IPS-18a (cell line): ENCODE measurements around the gene BMAL1.
A peak's percentile ranks its signal among the peaks of the same experiment; 100 is the strongest.
"Not testable (repeated sequence)": the region's sequence is repeated elsewhere in the genome, so short reads cannot be mapped to it uniquely, and the experiment has no call there.

Experiments used
- H3K27ac ChIP-seq: one replicate; pipeline ENCODE4 v1.5.1; 2013; ENCODE audit warnings: low read length
- H3K27me3 ChIP-seq: one replicate; pipeline ENCODE4 v1.6.1; 2013; ENCODE audit warnings: mild to moderate bottlenecking, low read length; ENCODE audit not compliant: control insufficient read depth, insufficient read depth
- H3K36me3 ChIP-seq: one replicate; pipeline ENCODE4 v1.6.1; 2013; ENCODE audit warnings: low read depth, low read length; ENCODE audit not compliant: control insufficient read depth
- H3K4me1 ChIP-seq: one replicate; pipeline ENCODE4 v1.6.1; 2013; ENCODE audit warnings: low read depth, low read length; ENCODE audit not compliant: control insufficient read depth
- H3K4me3 ChIP-seq: one replicate; pipeline ENCODE4 v1.5.1; 2013; ENCODE audit warnings: low read length
- H3K9ac ChIP-seq: one replicate; pipeline ENCODE4 v1.6.1; 2013; ENCODE audit warnings: mild to moderate bottlenecking, low read length, moderate library complexity
- H3K9me3 ChIP-seq: one replicate; pipeline ENCODE4 v1.6.1; 2013; ENCODE audit warnings: low read depth, low read length; ENCODE audit not compliant: control insufficient read depth

The BMAL1 gene

DNA sequence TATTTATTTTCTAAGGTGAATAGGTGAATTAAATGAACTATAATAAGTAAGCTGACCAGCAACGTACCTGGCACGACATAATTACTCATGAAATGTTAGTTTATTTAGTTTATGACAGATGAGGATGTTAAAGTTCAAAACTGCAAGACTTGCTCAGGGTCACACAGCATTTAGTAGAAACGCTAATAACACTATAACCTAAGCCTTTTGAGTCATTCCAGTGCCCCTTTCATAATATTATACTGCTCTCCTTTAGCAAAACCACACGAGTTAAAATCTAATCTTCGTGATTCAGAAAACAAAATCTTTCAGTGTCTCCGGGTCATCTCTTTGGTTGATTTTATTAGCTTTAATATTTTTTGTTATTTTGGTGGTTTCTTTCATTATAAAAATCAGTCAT, 145.8 kb downstream of the BMAL1 start:
- Histone ChIP-seq H3K36me3 (no peaks in the 10 kb centered on the region), H3K27me3 (no peaks in the 10 kb centered on the region), H3K4me1 (no peaks in the 10 kb centered on the region), H3K9ac (no peak overlapping the region), H3K4me3 (no peak overlapping the region), H3K27ac (no peak overlapping the region), H3K9me3 (peaks cover 11% of the 10 kb centered on the region)

- no peaks in the 10 kb centered on the region for H3K4me1 ChIP-seq
- no peak overlapping the region for H3K9ac ChIP-seq
- H3K36me3 ChIP-seq: no peaks in the 10 kb centered on the region
- H3K27ac ChIP-seq: no peak overlapping the region
- peaks cover 22% of the 10 kb centered on the region for H3K9me3 ChIP-seq
- H3K4me3 ChIP-seq: no peak overlapping the region
- H3K27me3 ChIP-seq: no peaks in the 10 kb centered on the region
Measured at GRCh38 chr11:13427440-13427839, 149.8 kb downstream of the BMAL1 start.

GRCh38 chr11:13429288-13429687, 151.7 kb downstream of the BMAL1 start:
- Histone ChIP-seq H3K27ac (no peak overlapping the region), H3K9ac (no peak overlapping the region), H3K4me1 (peaks cover 2% of the 10 kb centered on the region), H3K36me3 (no peaks in the 10 kb centered on the region), H3K9me3 (peaks cover 22% of the 10 kb centered on the region), H3K4me3 (no peak overlapping the region), H3K27me3 (no peaks in the 10 kb centered on the region)

DNA sequence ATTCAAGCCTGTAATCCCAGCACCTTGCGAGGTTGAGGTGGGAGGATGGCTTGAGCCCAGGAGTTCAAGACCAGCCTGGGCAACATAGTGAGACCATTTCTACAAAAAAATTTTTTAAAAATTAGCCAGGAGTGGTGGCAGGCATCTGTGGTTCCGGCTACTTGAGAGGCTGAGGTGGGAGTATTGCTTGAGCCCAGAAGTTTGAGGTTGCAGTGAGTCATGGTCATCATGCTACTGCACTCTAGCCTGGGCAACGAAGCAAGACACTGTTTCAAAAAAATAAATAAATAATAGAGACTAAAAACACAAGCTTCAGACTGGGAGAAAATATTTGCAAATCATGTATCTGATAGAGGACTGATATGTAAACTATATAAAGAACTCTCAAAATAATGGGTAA, 152.2 kb downstream of the BMAL1 start:
- Histone ChIP-seq H3K4me1 (peaks cover 8% of the 10 kb centered on the region), H3K36me3 (no peaks in the 10 kb centered on the region), H3K9me3 (peaks cover 22% of the 10 kb centered on the region), H3K27ac (no peak overlapping the region), H3K27me3 (no peaks in the 10 kb centered on the region), H3K4me3 (no peak overlapping the region), H3K9ac (no peak overlapping the region)

DNA sequence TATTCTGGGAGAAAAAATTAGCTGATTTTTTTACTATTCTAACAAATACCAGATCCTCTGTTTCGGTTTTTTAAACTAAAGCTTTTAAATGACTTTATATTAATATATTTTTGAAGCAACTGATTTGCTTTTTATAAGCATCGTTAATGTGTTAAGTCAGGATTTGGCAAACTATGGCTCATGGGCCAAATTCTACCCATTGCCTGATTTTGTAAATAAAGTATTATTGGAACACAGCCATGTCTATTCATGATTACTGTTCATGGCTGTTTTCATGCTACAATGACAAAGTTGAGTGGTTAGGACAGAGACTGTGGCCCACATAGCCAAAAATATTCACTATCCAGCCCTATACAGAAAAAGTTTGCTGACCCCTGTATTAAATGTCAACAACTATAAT, 155.8 kb downstream of the BMAL1 start:
- peaks cover 27% of the 10 kb centered on the region for H3K4me1 ChIP-seq
- no peak overlapping the region for H3K4me3 ChIP-seq
- H3K36me3 ChIP-seq: no peaks in the 10 kb centered on the region
- H3K9me3 ChIP-seq: peaks cover 10% of the 10 kb centered on the region
- no peak overlapping the region for H3K9ac ChIP-seq
- H3K27ac ChIP-seq: no peak overlapping the region
- no peaks in the 10 kb centered on the region for H3K27me3 ChIP-seq

DNA sequence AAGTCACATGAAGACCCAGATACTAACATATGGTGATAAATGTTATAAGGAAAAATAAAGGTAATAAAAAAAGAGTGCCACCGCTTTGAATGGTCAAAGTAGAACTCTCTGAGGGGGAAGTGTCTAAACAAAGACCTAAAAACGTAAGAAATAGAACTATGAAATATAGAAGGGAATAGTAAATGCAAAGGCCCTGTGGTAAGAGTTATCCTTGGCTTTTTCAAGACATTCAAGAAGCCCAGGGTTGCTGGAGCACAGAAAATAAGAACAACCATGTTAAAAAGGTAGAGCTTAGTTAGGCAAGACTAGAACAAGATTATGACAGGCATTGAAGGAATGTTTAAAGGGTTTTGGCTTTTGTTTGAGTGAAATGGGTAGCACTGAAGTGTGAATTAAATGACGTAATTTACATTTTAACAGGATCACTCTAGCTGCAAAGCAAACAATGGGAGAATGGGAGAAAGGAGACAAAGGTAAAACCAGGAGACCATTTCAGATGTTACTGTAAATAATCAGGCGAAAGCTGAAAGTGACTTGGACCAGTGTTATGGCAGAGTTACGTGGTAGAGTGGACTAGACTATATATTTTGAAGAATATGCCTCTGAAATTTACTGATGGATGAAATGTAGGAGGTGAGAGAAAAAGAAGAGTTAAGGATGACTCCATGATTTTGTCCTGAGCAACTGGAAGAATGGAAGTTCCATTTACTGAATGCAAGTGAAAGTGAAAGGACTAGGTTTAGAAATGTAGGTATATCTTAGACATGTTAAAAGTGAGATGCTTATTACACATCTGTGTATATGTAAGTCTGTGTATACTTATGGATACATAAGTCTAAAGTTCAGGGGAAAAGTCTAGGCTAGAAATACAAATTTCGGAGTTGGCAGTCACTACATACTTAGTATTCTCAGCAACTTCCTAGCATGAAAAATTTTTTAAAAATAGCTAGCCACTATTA, 156.9 kb downstream of the BMAL1 start:
- peaks cover 28% of the 10 kb centered on the region for H3K4me1 ChIP-seq
- no peaks in the 10 kb centered on the region for H3K27me3 ChIP-seq
- no peaks in the 10 kb centered on the region for H3K9me3 ChIP-seq
- peak overlapping the region; percentile 27 for H3K4me3 ChIP-seq
- peak overlapping the region; percentile 65 for H3K9ac ChIP-seq
- peak overlapping the region; percentile 86 for H3K27ac ChIP-seq
- H3K36me3 ChIP-seq: no peaks in the 10 kb centered on the region

DNA sequence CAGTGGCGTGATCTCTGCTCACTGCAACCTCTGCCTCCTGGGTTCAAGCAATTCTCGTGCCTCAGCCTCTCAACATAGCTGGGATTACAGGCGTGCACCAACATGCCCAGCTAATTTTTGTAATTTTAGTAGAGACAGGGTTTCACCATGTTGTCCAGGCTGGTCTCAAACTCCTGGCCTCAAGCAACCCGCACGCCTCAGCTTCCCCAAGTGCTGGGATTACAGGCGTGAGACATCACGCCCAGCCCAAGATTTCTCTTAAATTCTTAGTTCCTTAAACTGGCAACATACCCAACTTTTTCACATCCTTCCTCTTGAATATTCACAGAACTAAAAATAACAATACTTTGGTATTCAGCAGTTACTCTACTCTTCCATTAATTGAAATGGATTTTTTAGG, 159.2 kb downstream of the BMAL1 start:
- H3K9me3 ChIP-seq, H3K27me3 ChIP-seq, H3K9ac ChIP-seq, H3K4me3 ChIP-seq, H3K27ac ChIP-seq, H3K36me3 ChIP-seq: not testable (repeated sequence)
- peaks cover 31% of the 10 kb centered on the region for H3K4me1 ChIP-seq
